ENCODE data around the gene BAZ2B. TPM values are rescaled to one million over a fixed set of nuclear protein-coding genes. Genes with fewer than 3 reads are reported as not detected.

Gene BAZ2B
- total RNA-seq, 1 experiment from 2014 or later, result 19.9 TPM

- CTCF ChIA-PET, result no interaction called here
Observed at GRCh38 chr2:159648643-159649042, 32.3 kb upstream of the BAZ2B start.

More at GRCh38 chr2:159648643-159649042, 32.3 kb upstream of the BAZ2B start:
- H2AFZ ChIP-seq (ENCODE audit: low read depth, low read length, poor library complexity, severe bottlenecking), result no peak overlapping the region
- no peaks in the 10 kb centered on the region for H3K9me2 ChIP-seq (ENCODE audit: insufficient read depth)
- no peaks in the 10 kb centered on the region for H3K79me2 ChIP-seq (ENCODE audit: insufficient read depth, low read length)
- intact Hi-C loops (cut with micrococcal nuclease), result no loop called here
- H4K20me1 ChIP-seq (ENCODE audit: insufficient read depth), result no peaks in the 10 kb centered on the region
- RAD21 ChIA-PET (ENCODE audit: low non-redundant PET in 1 of 2, low total read pairs in 2 of 2, uncharacterized antibody in 2 of 2, unreplicated experiment in 2 of 2), result interaction anchor here in 1 of 2 experiments (0.6 kb wide), 1 partner anchor 15 kb away, joined by 3 read pairs; no protein-coding TSS in a partner anchor
- no peak overlapping the region for H3K4me2 ChIP-seq (ENCODE audit: low read length)
- H3K27me3 ChIP-seq (ENCODE audit: insufficient read depth, low read length), result no peaks in the 10 kb centered on the region
- no TSS peak for BruUV-seq (replicated peaks)
- POLR2A ChIA-PET, result no interaction called here
- H3K36me3 ChIP-seq (ENCODE audit: control insufficient read depth in 1 of 2, insufficient read depth in 2 of 2, low read length in 2 of 2), result no peaks in the 10 kb centered on the region
- DNase-seq (ENCODE audit: low read depth, low spot score) (no peak), ATAC-seq (no peak)
- H3K27ac ChIP-seq (ENCODE audit: low read depth, low read length), result no peak overlapping the region
- H3K4me3 ChIP-seq (replicated peaks in 1 of 2; ENCODE audit: low read depth in 1 of 2, low read length in 2 of 2), result no peak overlapping the region
- no peaks in the 10 kb centered on the region for H3K4me1 ChIP-seq (ENCODE audit: control insufficient read depth in 1 of 2, insufficient read depth in 2 of 2, low read length in 2 of 2)
- TF ChIP-seq CEBPB (IDR thresholded peaks at IDR 0.05; ENCODE audit: low read depth) (no peak), ELF1 (IDR thresholded peaks at IDR 0.05; ENCODE audit: borderline replicate concordance, low read depth) (no peak), FOSL1 (IDR thresholded peaks at IDR 0.05; ENCODE audit: low read depth) (no peak), RAD21 (IDR thresholded peaks at IDR 0.05; ENCODE audit: low read depth) (no peak), POLR2A (IDR thresholded peaks at IDR 0.05; ENCODE audit: borderline replicate concordance, extremely low read depth, insufficient read depth, insufficient read length) (no peak), REST (IDR thresholded peaks at IDR 0.05; ENCODE audit: low read depth) (no peak), EGR1 (IDR thresholded peaks at IDR 0.05; ENCODE audit: low read depth) (no peak), EZH2 (IDR thresholded peaks at IDR 0.05) (no peak), CTCF (IDR thresholded peaks at IDR 0.05 in 2 of 3, conservative IDR thresholded peaks at IDR 0.05 in 1 of 3; ENCODE audit: borderline replicate concordance in 1 of 3, insufficient read depth in 1 of 3, low read depth in 2 of 3, low read length in 2 of 3) (no peak), CBX3 (IDR thresholded peaks at IDR 0.05; ENCODE audit: low read depth) (no peak), YY1 (IDR thresholded peaks at IDR 0.05; ENCODE audit: extremely low read depth, insufficient replicate concordance, low read depth, low read length) (no peak), JUND (IDR thresholded peaks at IDR 0.05) (no peak)
- TF ChIP-seq, protein P1, sequence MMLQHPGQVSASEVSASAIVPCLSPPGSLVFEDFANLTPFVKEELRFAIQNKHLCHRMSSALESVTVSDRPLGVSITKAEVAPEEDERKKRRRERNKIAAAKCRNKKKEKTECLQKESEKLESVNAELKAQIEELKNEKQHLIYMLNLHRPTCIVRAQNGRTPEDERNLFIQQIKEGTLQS (IDR thresholded peaks at IDR 0.05), result no peak
- H3K9me3 ChIP-seq (ENCODE audit: control insufficient read depth in 1 of 2, insufficient read depth in 1 of 2, low read depth in 1 of 2, low read length in 2 of 2), result no peaks in the 10 kb centered on the region
- no peak overlapping the region for H3K9ac ChIP-seq (ENCODE audit: low read length)
